HCT116 (cell line): ENCODE results near the gene LIN7A. TPM values are rescaled to one million over a fixed set of nuclear protein-coding genes. Genes with fewer than 3 reads are reported as not detected.

Source experiments
- ATAC-seq: fragments of 200-7000 bp; cut with Tn5 transposase; 2 replicates; pipeline ENCODE4 v1.9.1; 2020; ENCODE audit warnings: mild to moderate bottlenecking, moderate library complexity
- BruUV-seq: library from RNA; stranded (reverse); fragments of 400-500 nt; replicated peaks from 2 replicates; lab custom pipeline; 2021; lab: Mats Ljungman, UMichigan
- CTCF ChIA-PET: fragments of 300-600 bp; sonication (Branson Sonifier 250); formaldehyde crosslinking; loops from one replicate; lab custom pipeline; 2021; ENCODE audit warnings: antibody characterized with exemption; lab: Charles Lee
- POLR2A ChIA-PET: fragments of 300-600, 350-600 bp; sonication (Branson Sonifier 250); formaldehyde crosslinking; loops from one replicate; lab custom pipeline; 2021; ENCODE audit warnings: antibody characterized with exemption; lab: Charles Lee
- RAD21 ChIA-PET, 2 experiments: fragments of 300-600 bp; sonication (Branson Sonifier 250); formaldehyde crosslinking; loops; one replicate each; lab custom pipeline; 2023; ENCODE audit warnings: low total read pairs in 2 of 2; ENCODE audit not compliant: uncharacterized antibody in 2 of 2, unreplicated experiment in 2 of 2, low non-redundant PET in 1 of 2; lab: Charles Lee
- DNase-seq: peaks from one replicate; pipeline ENCODE4 v3.0.0-alpha.2; 2010; ENCODE audit warnings: low read depth, low spot score
- H2AFZ ChIP-seq: fragments of 200-600 bp; shearing (Covaris generic), sonication (generic); 2 replicates; pipeline ENCODE4 v1.6.1; 2017; ENCODE audit warnings: low read depth, mixed run types, mixed read lengths, antibody characterized with exemption, low read length; ENCODE audit not compliant: poor library complexity, severe bottlenecking
- H3K27ac ChIP-seq: 2 replicates; pipeline ENCODE4 v1.5.1; 2012; ENCODE audit warnings: low read depth, low read length
- H3K27me3 ChIP-seq: fragments of 200-600 bp; sonication (generic); 2 replicates; pipeline ENCODE4 v1.6.1; 2016; ENCODE audit warnings: mixed run types, low read length, mixed read lengths; ENCODE audit not compliant: insufficient read depth
- H3K36me3 ChIP-seq, 2 experiments: fragments of 200-500 bp in 1 of 2; fragments of 200-600 bp in 1 of 2; sonication (Bioruptor generic) in 1 of 2; sonication (generic) in 1 of 2; 2 replicates each; pipeline versions ENCODE4 v1.5.1 to v1.6.1; 2014 to 2016; ENCODE audit warnings: low read length in 2 of 2, inconsistent platforms in 1 of 2, mixed read lengths in 1 of 2, mixed run types in 1 of 2; ENCODE audit not compliant: insufficient read depth in 2 of 2, control insufficient read depth in 1 of 2
- H3K4me1 ChIP-seq, 2 experiments: fragments of 200-600 bp in 1 of 2; sonication (generic) in 1 of 2; 2 replicates each; pipeline versions ENCODE4 v1.5.1 to v1.6.1; 2012 to 2017; ENCODE audit warnings: low read length in 2 of 2, inconsistent platforms in 1 of 2, mild to moderate bottlenecking in 1 of 2, mixed read lengths in 1 of 2, mixed run types in 1 of 2, moderate library complexity in 1 of 2; ENCODE audit not compliant: insufficient read depth in 2 of 2, control insufficient read depth in 1 of 2
- H3K4me2 ChIP-seq: fragments of 200-600 bp; sonication (generic); 2 replicates; pipeline ENCODE4 v1.6.1; 2017; ENCODE audit warnings: mixed run types, low read length, mixed read lengths
- H3K4me3 ChIP-seq, 2 experiments: fragments of 200-600 bp in 1 of 2; sonication (generic) in 1 of 2; replicated peaks in 1 of 2; 2 replicates each; pipeline ENCODE4 v1.5.1; 2011 to 2016; ENCODE audit warnings: low read length in 2 of 2, control low read depth in 1 of 2, low read depth in 1 of 2, mild to moderate bottlenecking in 1 of 2, mixed read lengths in 1 of 2, mixed run types in 1 of 2
- H3K79me2 ChIP-seq: fragments of 200-600 bp; sonication (generic); 2 replicates; pipeline ENCODE4 v1.6.1; 2017; ENCODE audit warnings: mild to moderate bottlenecking, mixed run types, low read length, moderate library complexity, mixed read lengths; ENCODE audit not compliant: insufficient read depth
- H3K9ac ChIP-seq: fragments of 200-600 bp; sonication (generic); 2 replicates; pipeline ENCODE4 v1.6.1; 2016; ENCODE audit warnings: low read length, mixed read lengths
- H3K9me2 ChIP-seq: fragments of 200-600 bp; sonication (generic), shearing (Covaris generic); 2 replicates; pipeline ENCODE4 v1.6.1; 2017; ENCODE audit warnings: mixed run types, mild to moderate bottlenecking, moderate library complexity; ENCODE audit not compliant: insufficient read depth
- H3K9me3 ChIP-seq, 2 experiments: fragments of 200-500 bp in 1 of 2; fragments of 200-600 bp in 1 of 2; sonication (Bioruptor generic) in 1 of 2; sonication (generic) in 1 of 2; 2 replicates each; pipeline ENCODE4 v1.6.1; 2014 to 2017; ENCODE audit warnings: low read length in 2 of 2, mixed read lengths in 2 of 2, inconsistent platforms in 1 of 2, low read depth in 1 of 2, mild to moderate bottlenecking in 1 of 2, mixed run types in 1 of 2, moderate library complexity in 1 of 2; ENCODE audit not compliant: control insufficient read depth in 1 of 2, insufficient read depth in 1 of 2
- H4K20me1 ChIP-seq: fragments of 200-600 bp; sonication (generic), shearing (Covaris generic); 2 replicates; pipeline ENCODE4 v1.6.1; 2017; ENCODE audit warnings: mixed run types, mild to moderate bottlenecking, moderate library complexity; ENCODE audit not compliant: insufficient read depth
- CBX3 ChIP-seq: IDR thresholded peaks from 2 replicates; pipeline ENCODE4 v1.6.1; 2012; ENCODE audit warnings: low read depth
- CEBPB ChIP-seq: IDR thresholded peaks from 2 replicates; pipeline ENCODE4 v1.6.1; 2012; ENCODE audit warnings: low read depth
- EGR1 ChIP-seq: IDR thresholded peaks from 2 replicates; pipeline ENCODE4 v1.6.1; 2012; ENCODE audit warnings: low read depth
- ELF1 ChIP-seq: IDR thresholded peaks from 2 replicates; pipeline ENCODE4 v1.6.1; 2012; ENCODE audit warnings: low read depth, borderline replicate concordance
- EZH2 ChIP-seq: fragments of 200-600 bp; sonication (generic); IDR thresholded peaks from 2 replicates; pipeline ENCODE4 v1.6.1; 2017; ENCODE audit warnings: antibody characterized with exemption, mixed run types
- EZH2phosphoT487 ChIP-seq: fragments of 200-600 bp; IDR thresholded peaks from 2 replicates; pipeline ENCODE4 v1.6.1; 2018; ENCODE audit warnings: antibody characterized with exemption, borderline replicate concordance
- FOSL1 ChIP-seq: IDR thresholded peaks from 2 replicates; pipeline ENCODE4 v1.6.1; 2012; ENCODE audit warnings: low read depth
- POLR2A ChIP-seq: IDR thresholded peaks from 2 replicates; pipeline ENCODE4 v1.7.0; 2011; ENCODE audit warnings: borderline replicate concordance; ENCODE audit not compliant: insufficient read depth, insufficient read length; ENCODE audit errors: extremely low read depth
- POLR2AphosphoS5 ChIP-seq: IDR thresholded peaks from 2 replicates; pipeline ENCODE4 v1.6.1; 2011; ENCODE audit warnings: mild to moderate bottlenecking, low read depth, low read length, moderate library complexity
- RAD21 ChIP-seq: IDR thresholded peaks from 2 replicates; pipeline ENCODE4 v1.6.1; 2012; ENCODE audit warnings: low read depth, mild to moderate bottlenecking
- REST ChIP-seq: IDR thresholded peaks from 2 replicates; pipeline ENCODE4 v1.6.1; 2012; ENCODE audit warnings: low read depth
- SIN3A ChIP-seq: IDR thresholded peaks from 2 replicates; pipeline ENCODE4 v1.6.1; 2012; ENCODE audit warnings: low read depth
- SP1 ChIP-seq: IDR thresholded peaks from 2 replicates; pipeline ENCODE4 v1.6.1; 2012; ENCODE audit warnings: low read depth
- SRF ChIP-seq: IDR thresholded peaks from 2 replicates; pipeline ENCODE4 v1.6.1; 2012; ENCODE audit warnings: low read depth
- TCF7L2 ChIP-seq: IDR thresholded peaks from 2 replicates; pipeline ENCODE4 v1.7.0; 2011; ENCODE audit warnings: borderline replicate concordance, inconsistent platforms; ENCODE audit not compliant: insufficient read depth, insufficient read length; ENCODE audit errors: extremely low read depth
- YY1 ChIP-seq: IDR thresholded peaks from 2 replicates; pipeline ENCODE4 v1.6.1; 2011; ENCODE audit warnings: low read length, low read depth, moderate library complexity, mild to moderate bottlenecking; ENCODE audit not compliant: insufficient replicate concordance; ENCODE audit errors: extremely low read depth
- ZBTB33 ChIP-seq: IDR thresholded peaks from 2 replicates; pipeline ENCODE4 v1.6.1; 2011; ENCODE audit warnings: mild to moderate bottlenecking, low read length, moderate library complexity; ENCODE audit not compliant: insufficient replicate concordance; ENCODE audit errors: extremely low read depth
- ZFX ChIP-seq: fragments of 450-650 bp; IDR thresholded peaks from 2 replicates; pipeline ENCODE4 v1.6.1; 2017
- ZNF274 ChIP-seq: fragments of 200-500 bp; sonication (Bioruptor generic); IDR thresholded peaks from 2 replicates; pipeline ENCODE4 v1.6.1; 2014; ENCODE audit warnings: mild to moderate bottlenecking, low read depth, low read length, inconsistent platforms
- intact Hi-C: fragments of 100-400 bp; cut with micrococcal nuclease; formaldehyde crosslinking; loops from 2 replicates; pipeline ENCODE4 v1.10.0; 2022
- total RNA-seq: library from RNA; stranded (reverse); gene quantifications from one replicate; pipeline ENCODE4 v1.2.1, GENCODE V29; 2021; ENCODE audit not compliant: unreplicated experiment

LIN7A gene
- total RNA-seq, 1 experiment from 2014 or later: 1.5 TPM

- no peak for TF ChIP-seq SRF
These were observed 11.8 kb downstream of the LIN7A start (continued) for GRCh38 chr12:80925983-80926382.

GRCh38 chr12:80925237-80925636 lies 12.5 kb downstream of the LIN7A start:
- intact Hi-C loops: no loop called here

More at GRCh38 chr12:80925237-80925636, 12.5 kb downstream of the LIN7A start:
- no peak overlapping the region for H3K27ac ChIP-seq
- no peaks in the 10 kb centered on the region for H3K9me3 ChIP-seq
- H2AFZ ChIP-seq: no peak overlapping the region
- no peaks in the 10 kb centered on the region for H3K9me2 ChIP-seq
- H3K27me3 ChIP-seq: no peaks in the 10 kb centered on the region
- no peak for DNase-seq
- no peaks in the 10 kb centered on the region for H4K20me1 ChIP-seq
- H3K36me3 ChIP-seq: no peaks in the 10 kb centered on the region
- ChIA-PET RAD21 (no interaction called here), POLR2A (no interaction called here), CTCF (no interaction called here)
- no peaks in the 10 kb centered on the region for H3K4me1 ChIP-seq
- no peak overlapping the region for H3K4me3 ChIP-seq
- no peak for ATAC-seq
- H3K4me2 ChIP-seq: no peak overlapping the region
- no peak overlapping the region for H3K9ac ChIP-seq
- H3K79me2 ChIP-seq: no peaks in the 10 kb centered on the region
- BruUV-seq: no TSS peak
- TF ChIP-seq TCF7L2 (no peak), POLR2AphosphoS5 (no peak), RAD21 (no peak), ELF1 (no peak), POLR2A (no peak), EZH2phosphoT487 (no peak), FOSL1 (no peak), REST (no peak), ZNF274 (no peak), CEBPB (no peak), YY1 (no peak), CBX3 (no peak), ZFX (no peak), EZH2 (no peak), EGR1 (no peak), SRF (no peak), ZBTB33 (no peak), SIN3A (no peak), SP1 (no peak)
